HepG2 (cell line): ENCODE results near the gene POMT2. TPM values are rescaled to one million over a fixed set of nuclear protein-coding genes. Genes with fewer than 3 reads are reported as not detected.

Experiments used
- ATAC-seq: fragments of 200-7000 bp; cut with Tn5 transposase; 3 replicates; pipeline ENCODE4 v1.9.1; 2020; ENCODE audit warnings: mild to moderate bottlenecking, moderate library complexity
- BruUV-seq: library from RNA; stranded (reverse); fragments of 400-500 nt; replicated peaks from 2 replicates; lab custom pipeline; 2021; lab: Mats Ljungman, UMichigan
- CTCF ChIA-PET: fragments of 300-600 bp; formaldehyde crosslinking; extraction: SDS; loops from one replicate; lab custom pipeline; 2021; ENCODE audit warnings: low total read pairs, inconsistent platforms, low intra/inter-chr PET ratio; lab: Yijun Ruan, JAX
- POLR2A ChIA-PET: fragments of 350-600 bp; sonication (Branson Sonifier 250); formaldehyde crosslinking; loops from one replicate; lab custom pipeline; 2020; ENCODE audit warnings: antibody characterized with exemption, inconsistent platforms; lab: Yijun Ruan, JAX
- DNase-seq: peaks from one replicate; pipeline ENCODE4 v3.0.0-alpha.2; 2015; ENCODE audit warnings: low spot score
- FAIRE-seq: peaks from 3 replicates; lab custom pipeline; 2011; peaks lifted over from hg19 to GRCh38; lab: Jason Lieb, UNC
- H2AFZ ChIP-seq: one replicate; pipeline ENCODE4 v1.6.1; 2011; ENCODE audit warnings: low read length, inconsistent platforms
- H3K27ac ChIP-seq: fragments of 300-600 bp; 3 replicates; pipeline ENCODE4 v1.8.0; 2011; ENCODE audit warnings: mixed run types, mild to moderate bottlenecking, mixed read lengths, low read length, inconsistent platforms; ENCODE audit not compliant: insufficient read depth; ENCODE audit errors: extremely low read length
- H3K27me3 ChIP-seq, 2 experiments: fragments of 200-600 bp in 1 of 2; 2 replicates in 1 of 2; 3 replicates in 1 of 2; pipeline versions ENCODE4 v1.6.0 to v1.8.0; 2011; ENCODE audit warnings: low read length in 2 of 2, mild to moderate bottlenecking in 2 of 2, moderate library complexity in 2 of 2, inconsistent platforms in 1 of 2; ENCODE audit not compliant: insufficient read depth in 2 of 2, control insufficient read depth in 1 of 2
- H3K36me3 ChIP-seq, 2 experiments: fragments of 200-600 bp in 1 of 2; replicated peaks in 1 of 2; 2 replicates in 1 of 2; 3 replicates in 1 of 2; pipeline versions ENCODE4 v1.5.1 to v1.8.0; 2011; ENCODE audit warnings: low read length in 2 of 2, inconsistent platforms in 1 of 2; ENCODE audit not compliant: insufficient read depth in 2 of 2, control insufficient read depth in 1 of 2
- H3K4me1 ChIP-seq: 2 replicates; pipeline ENCODE4 v1.5.1; 2012; ENCODE audit warnings: low read length, inconsistent platforms; ENCODE audit not compliant: insufficient read depth
- H3K4me2 ChIP-seq: 2 replicates; pipeline ENCODE4 v1.6.0; 2011; ENCODE audit warnings: low read depth, low read length, inconsistent platforms
- H3K4me3 ChIP-seq, 3 experiments: fragments of 200-600 bp in 1 of 3; sonication (generic), shearing (Covaris generic) in 1 of 3; replicated peaks in 1 of 3; 2 replicates each; pipeline ENCODE4 v1.5.1; 2011 to 2016; ENCODE audit warnings: low read length in 3 of 3, inconsistent platforms in 2 of 3, low read depth in 2 of 3, mild to moderate bottlenecking in 2 of 3, control low read depth in 1 of 3, mixed read lengths in 1 of 3; ENCODE audit not compliant: insufficient read depth in 1 of 3
- H3K79me2 ChIP-seq: one replicate; pipeline ENCODE4 v1.6.1; 2011; ENCODE audit warnings: low read length, inconsistent platforms; ENCODE audit not compliant: insufficient read depth
- H3K9ac ChIP-seq: 2 replicates; pipeline ENCODE4 v1.6.0; 2011; ENCODE audit warnings: mild to moderate bottlenecking, low read depth, low read length, inconsistent platforms; ENCODE audit not compliant: insufficient read depth
- H3K9me3 ChIP-seq: 2 replicates; pipeline ENCODE4 v1.5.1; 2012; ENCODE audit warnings: mild to moderate bottlenecking, low read length
- H4K20me1 ChIP-seq: 2 replicates; pipeline ENCODE4 v1.6.0; 2011; ENCODE audit warnings: inconsistent platforms, mild to moderate bottlenecking, low read length, moderate library complexity; ENCODE audit not compliant: insufficient read depth
- AGO2 ChIP-seq: fragments of 200-400 bp; formaldehyde crosslinking; optimal IDR thresholded peaks from 2 replicates; pipeline ENCODE3; 2017; ENCODE audit warnings: mild to moderate bottlenecking, low read depth, low read length, moderate library complexity
- ARNT ChIP-seq: fragments of 450-650 bp; IDR thresholded peaks from 2 replicates; pipeline ENCODE4 v1.6.1; 2017
- ETV5 ChIP-seq: IDR thresholded peaks from 2 replicates; pipeline ENCODE4 v1.6.1; 2018; ENCODE audit warnings: missing biosample characterization, missing genetic modification reagents, inconsistent platforms, borderline replicate concordance
- ETV6 ChIP-seq: sonication (generic); formaldehyde crosslinking; conservative IDR thresholded peaks from 2 replicates; pipeline ENCODE4 v1.4.0; 2020; ENCODE audit warnings: missing genetic modification reagents
- KLF11 ChIP-seq: IDR thresholded peaks from 2 replicates; pipeline ENCODE4 v1.6.1; 2016; ENCODE audit warnings: missing compliant biosample characterization
- SMARCC2 ChIP-seq: fragments of 450-650 bp; IDR thresholded peaks from 2 replicates; pipeline ENCODE4 v1.6.1; 2017; ENCODE audit warnings: antibody characterized with exemption, mild to moderate bottlenecking
- ZNF136 ChIP-seq: sonication (generic); formaldehyde crosslinking; IDR thresholded peaks from 2 replicates; pipeline ENCODE4 v1.8.1; 2022; ENCODE audit warnings: low read depth, mild to moderate bottlenecking, moderate library complexity, missing genetic modification reagents
- ZNF225 ChIP-seq: sonication (generic); formaldehyde crosslinking; IDR thresholded peaks from 2 replicates; pipeline ENCODE4 v1.4.0; 2020; ENCODE audit warnings: mild to moderate bottlenecking, missing genetic modification reagents
- ZNF253 ChIP-seq: sonication (generic); formaldehyde crosslinking; IDR thresholded peaks from 2 replicates; pipeline ENCODE4 v1.8.0; 2022; ENCODE audit warnings: mild to moderate bottlenecking, missing genetic modification reagents, borderline replicate concordance
- ZNF407 ChIP-seq: sonication (generic); formaldehyde crosslinking; IDR thresholded peaks from one replicate; pipeline ENCODE4 v1.5.1; 2020; ENCODE audit warnings: mild to moderate bottlenecking, missing genetic modification reagents; ENCODE audit errors: not compliant biosample characterization
- ZNF652 ChIP-seq: IDR thresholded peaks from 2 replicates; pipeline ENCODE4 v1.6.1; 2016; ENCODE audit warnings: low read depth, borderline replicate concordance
- ZNF788 ChIP-seq: sonication (generic); formaldehyde crosslinking; IDR thresholded peaks from 2 replicates; pipeline ENCODE4 v1.5.0; 2020; ENCODE audit warnings: mild to moderate bottlenecking, missing genetic modification reagents, borderline replicate concordance
- WGBS: methylation state at CpG from one replicate; pipeline ENCODE4 v1.1.6; 2017; ENCODE audit warnings: low lambda C conversion rate; 5-methylcytosine and 5-hydroxymethylcytosine counted together
- in situ Hi-C: cut with HindIII; loops from 2 replicates; pipeline ENCODE4 v1.10.0; 2017; ENCODE audit warnings: low pct_unique_long_range_greater_than_20kb; ENCODE audit not compliant: extremely low pct_ligation_motif_present
- intact Hi-C: fragments of 100-400 bp; cut with micrococcal nuclease; formaldehyde crosslinking; loops from one replicate; pipeline ENCODE4 v1.10.0; 2022; ENCODE audit not compliant: unreplicated experiment
- polyA plus RNA-seq, 8 experiments: library from polyadenylated mRNA; depleted of rRNA in 3 of 8; stranded (reverse) in 7 of 8; unstranded in 1 of 8; fragments of >200 nt; fragmentation: Illumina TruSeq in 4 of 8; extraction: Trizol in 4 of 8; gene quantifications; 2 replicates each; pipeline versions ENCODE4 v1.2.1 to v1.2.3, GENCODE V29; 2011 to 2016; ENCODE audit warnings: low read depth in 4 of 8, missing spikeins in 1 of 8, mixed read lengths in 1 of 8; ENCODE audit not compliant: insufficient read depth in 1 of 8
- total RNA-seq, 5 experiments: library from RNA; depleted of rRNA; stranded (reverse); fragments of >200 nt; fragmentation: Illumina TruSeq; extraction: Trizol; gene quantifications; 2 replicates each; pipeline ENCODE4 v1.2.3, GENCODE V29; 2016; ENCODE audit warnings: low read depth in 1 of 5
- TF ChIP-seq, protein P1 (sequence below): sonication (generic); formaldehyde crosslinking; IDR thresholded peaks from 2 replicates; pipeline ENCODE4 v1.4.0; 2020; ENCODE audit warnings: missing genetic modification reagents, low read depth, mild to moderate bottlenecking, borderline replicate concordance
- TF ChIP-seq, protein P2 (sequence below): sonication (generic); formaldehyde crosslinking; IDR thresholded peaks from 2 replicates; pipeline ENCODE4 v1.4.0; 2020; ENCODE audit warnings: mild to moderate bottlenecking, missing genetic modification reagents

Gene POMT2
- total and polyA plus RNA-seq, 2 of the 13 experiments (the other 11 are each of a cell fraction or from before 2014, with no cell fraction given), result 15.3 to 15.9 TPM

DNA sequence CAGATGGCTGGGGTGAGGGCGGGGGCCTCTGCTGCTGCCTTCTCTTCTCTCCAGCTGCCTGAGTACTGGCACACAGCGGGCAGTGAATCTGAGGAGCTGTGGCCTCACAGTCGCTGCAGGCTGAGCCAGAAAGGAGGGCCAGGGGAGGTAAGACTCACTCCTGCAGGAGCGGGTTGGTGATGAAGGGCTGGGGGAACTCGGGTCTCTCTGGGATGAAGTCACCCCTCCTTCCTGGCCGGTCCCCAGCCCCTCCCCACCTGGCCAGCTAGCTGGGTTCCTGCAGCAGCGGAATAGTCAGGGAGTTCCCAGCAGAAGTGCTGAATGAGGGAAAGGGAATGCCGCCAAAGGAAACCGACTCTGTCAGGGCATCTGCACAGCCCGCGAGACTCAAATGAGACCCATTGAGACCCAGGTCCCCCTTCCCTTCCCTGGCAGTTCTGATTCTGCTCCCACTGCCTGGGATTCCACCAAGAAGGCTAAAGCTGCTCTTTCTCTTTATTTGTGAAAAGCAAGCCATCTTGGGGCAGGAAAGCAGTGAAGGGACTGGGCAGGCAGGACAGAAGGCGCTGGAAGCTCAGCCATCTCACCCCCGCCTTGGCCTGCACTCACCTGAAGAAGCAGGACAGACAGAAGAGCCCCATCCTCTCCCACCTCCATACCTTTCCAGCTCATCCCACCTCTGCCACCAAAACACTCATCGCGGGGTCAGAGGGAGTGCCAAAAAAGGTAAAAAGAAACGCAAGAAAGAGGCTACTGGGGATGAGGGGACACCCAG is 54.9 kb downstream of the POMT2 start:
- Histone ChIP-seq H2AFZ (no peak overlapping the region), H3K4me2 (no peak overlapping the region), H3K4me1 (no peaks in the 10 kb centered on the region), H4K20me1 (peaks cover 2% of the 10 kb centered on the region; the same call in 1 of the 2 replicates), H3K4me3 (no peak overlapping the region), H3K79me2 (no peaks in the 10 kb centered on the region), H3K27me3 (peaks cover 9 to 59% of the 10 kb centered on the region in 2 experiments; a peak in 4 of 5 replicates), H3K27ac (no peak overlapping the region), H3K36me3 (no peaks in the 10 kb centered on the region), H3K9ac (no peak overlapping the region), H3K9me3 (no peaks in the 10 kb centered on the region)
- no peak for FAIRE-seq
- POLR2A ChIA-PET, result no interaction called here
- no TSS peak for BruUV-seq
- CTCF ChIA-PET, result no interaction called here
- TF ChIP-seq SMARCC2, result no peak
- no peak for TF ChIP-seq ETV5 (CRISPR knock-in tag)
- no peak for TF ChIP-seq ZNF407 (CRISPR knock-in tag)
- no peak for TF ChIP-seq AGO2
- TF ChIP-seq ZNF652 (CRISPR knock-in tag), result no peak
- TF ChIP-seq, protein P1, sequence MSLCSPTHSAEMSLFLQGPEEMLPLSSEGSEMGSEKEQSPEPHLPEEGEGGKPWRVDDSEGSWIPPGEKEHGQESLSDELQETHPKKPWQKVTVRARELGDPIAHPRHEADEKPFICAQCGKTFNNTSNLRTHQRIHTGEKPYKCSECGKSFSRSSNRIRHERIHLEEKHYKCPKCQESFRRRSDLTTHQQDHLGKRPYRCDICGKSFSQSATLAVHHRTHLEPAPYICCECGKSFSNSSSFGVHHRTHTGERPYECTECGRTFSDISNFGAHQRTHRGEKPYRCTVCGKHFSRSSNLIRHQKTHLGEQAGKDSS (CRISPR knock-in tag), result no peak
- TF ChIP-seq, protein P2, sequence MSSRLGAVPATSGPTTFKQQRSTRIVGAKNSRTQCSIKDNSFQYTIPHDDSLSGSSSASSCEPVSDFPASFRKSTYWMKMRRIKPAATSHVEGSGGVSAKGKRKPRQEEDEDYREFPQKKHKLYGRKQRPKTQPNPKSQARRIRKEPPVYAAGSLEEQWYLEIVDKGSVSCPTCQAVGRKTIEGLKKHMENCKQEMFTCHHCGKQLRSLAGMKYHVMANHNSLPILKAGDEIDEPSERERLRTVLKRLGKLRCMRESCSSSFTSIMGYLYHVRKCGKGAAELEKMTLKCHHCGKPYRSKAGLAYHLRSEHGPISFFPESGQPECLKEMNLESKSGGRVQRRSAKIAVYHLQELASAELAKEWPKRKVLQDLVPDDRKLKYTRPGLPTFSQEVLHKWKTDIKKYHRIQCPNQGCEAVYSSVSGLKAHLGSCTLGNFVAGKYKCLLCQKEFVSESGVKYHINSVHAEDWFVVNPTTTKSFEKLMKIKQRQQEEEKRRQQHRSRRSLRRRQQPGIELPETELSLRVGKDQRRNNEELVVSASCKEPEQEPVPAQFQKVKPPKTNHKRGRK (CRISPR knock-in tag), result no peak
- TF ChIP-seq ZNF788 (CRISPR knock-in tag), result no peak
- TF ChIP-seq ETV6, result no peak
- no peak for TF ChIP-seq KLF11 (CRISPR knock-in tag)
- no peak for TF ChIP-seq ZNF136
- TF ChIP-seq ZNF225 (CRISPR knock-in tag), result no peak
- no peak for TF ChIP-seq ZNF253
- TF ChIP-seq ARNT, result no peak
- WGBS, result 30% methylated on average over 11 of the region's 16 CpGs
- in situ Hi-C loops, result no loop called here
- no peak for ATAC-seq
- no peak for DNase-seq
- intact Hi-C loops, result no loop called here
